Keratinocyte (primary cell): Measurements from ENCODE around the gene EPM2AIP1.

Experiments
- CTCF ChIP-seq, 3 experiments: IDR thresholded peaks in 1 of 3; conservative IDR thresholded peaks in 1 of 3; optimal IDR thresholded peaks in 1 of 3; 2 replicates in 2 of 3; 3 replicates in 1 of 3; pipeline versions ENCODE3 to v1.5.1; 2011; ENCODE audit warnings: low read length in 3 of 3, mild to moderate bottlenecking in 3 of 3, moderate library complexity in 2 of 3, control low read depth in 1 of 3, inconsistent platforms in 1 of 3; ENCODE audit not compliant: insufficient read depth in 2 of 3; ENCODE audit errors: extremely low read depth in 1 of 3
- EZH2 ChIP-seq: IDR thresholded peaks from one replicate; pipeline ENCODE4 v1.6.1; 2012; ENCODE audit warnings: inconsistent platforms, mild to moderate bottlenecking, low read length, moderate library complexity

DNA sequence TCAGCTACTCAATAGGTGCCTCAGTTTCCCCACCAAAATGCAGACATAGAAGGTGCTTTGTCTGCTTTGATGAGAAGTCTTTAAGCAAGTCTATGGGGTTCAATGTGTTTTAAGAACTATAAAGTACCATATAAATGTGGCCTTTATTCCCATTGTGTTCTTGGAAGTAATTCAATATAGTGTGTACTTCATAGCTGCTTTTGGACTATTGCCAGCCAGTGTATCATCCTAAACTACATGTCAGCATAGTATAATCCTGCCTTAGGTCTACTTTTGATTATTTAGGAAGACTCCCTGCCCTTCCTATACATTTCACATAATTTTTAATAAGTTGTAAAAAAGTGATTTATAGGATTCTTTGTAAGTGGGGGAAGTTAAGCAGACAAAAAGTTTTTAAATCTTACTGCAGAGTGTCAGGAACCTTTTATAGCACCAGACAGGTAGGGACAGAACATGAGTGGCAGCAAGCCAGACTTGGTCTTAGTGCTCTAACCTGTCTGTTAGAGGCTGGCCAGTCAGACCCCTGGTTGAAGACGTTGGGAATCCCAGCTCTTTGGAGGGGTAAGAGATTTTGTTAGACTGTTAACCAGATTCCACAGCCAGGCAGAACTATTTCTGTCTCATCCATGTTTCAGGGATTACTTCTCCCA is 48.7 kb upstream of the EPM2AIP1 start:
- TF ChIP-seq CTCF (optimal IDR thresholded peaks at IDR 0.05 in 1 of 3, IDR thresholded peaks at IDR 0.05 in 1 of 3, conservative IDR thresholded peaks at IDR 0.05 in 1 of 3; ENCODE audit: extremely low read depth in 1 of 3, insufficient read depth in 2 of 3, low read length in 3 of 3) (no peak), EZH2 (no peak)
